GM20000 (cell line): Measurements from ENCODE around the gene CHTF8.

Experiments used
- DNase-seq: peaks from one replicate; pipeline ENCODE4 v3.0.0; 2012; ENCODE audit warnings: low spot score
- TF ChIP-seq, protein P1 (sequence below): IDR thresholded peaks from 2 replicates; pipeline ENCODE4 v1.5.1; 2012; ENCODE audit warnings: mild to moderate bottlenecking, control low read depth; ENCODE audit errors: extremely low read depth, missing control alignments

CHTF8 gene

DNA sequence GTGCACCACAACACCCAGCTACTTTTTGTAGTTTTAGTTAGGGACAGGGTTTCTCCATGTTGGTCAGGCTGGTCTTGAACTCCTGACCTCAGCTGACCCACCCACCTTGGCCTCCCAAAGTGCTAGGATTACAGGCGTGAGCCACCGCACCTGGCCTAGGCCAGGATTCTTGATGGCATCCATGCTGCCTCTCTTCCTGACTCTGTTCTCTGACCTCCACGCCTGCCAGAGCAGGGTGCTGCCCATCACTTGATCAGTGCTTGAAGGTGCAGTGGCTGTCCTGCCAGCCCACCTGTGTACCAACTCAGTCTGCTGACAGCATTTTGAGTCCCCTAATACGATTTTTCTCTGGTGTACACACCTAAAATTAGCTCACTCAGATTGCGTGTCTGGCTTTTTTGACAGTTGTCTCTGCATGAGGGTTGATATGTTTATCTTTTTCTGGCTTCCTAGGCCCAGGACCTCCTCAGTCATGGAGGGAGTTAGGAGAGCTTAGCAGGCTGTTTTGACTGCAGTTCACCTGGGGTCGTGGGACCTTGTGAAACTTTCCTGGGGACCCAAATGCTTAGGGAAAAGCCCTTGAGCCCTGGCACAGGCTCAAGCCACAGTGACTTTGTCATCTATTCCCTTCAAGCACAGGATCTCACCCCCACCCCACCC lies 21.0 kb downstream of the CHTF8 start:
- TF ChIP-seq, protein P1, sequence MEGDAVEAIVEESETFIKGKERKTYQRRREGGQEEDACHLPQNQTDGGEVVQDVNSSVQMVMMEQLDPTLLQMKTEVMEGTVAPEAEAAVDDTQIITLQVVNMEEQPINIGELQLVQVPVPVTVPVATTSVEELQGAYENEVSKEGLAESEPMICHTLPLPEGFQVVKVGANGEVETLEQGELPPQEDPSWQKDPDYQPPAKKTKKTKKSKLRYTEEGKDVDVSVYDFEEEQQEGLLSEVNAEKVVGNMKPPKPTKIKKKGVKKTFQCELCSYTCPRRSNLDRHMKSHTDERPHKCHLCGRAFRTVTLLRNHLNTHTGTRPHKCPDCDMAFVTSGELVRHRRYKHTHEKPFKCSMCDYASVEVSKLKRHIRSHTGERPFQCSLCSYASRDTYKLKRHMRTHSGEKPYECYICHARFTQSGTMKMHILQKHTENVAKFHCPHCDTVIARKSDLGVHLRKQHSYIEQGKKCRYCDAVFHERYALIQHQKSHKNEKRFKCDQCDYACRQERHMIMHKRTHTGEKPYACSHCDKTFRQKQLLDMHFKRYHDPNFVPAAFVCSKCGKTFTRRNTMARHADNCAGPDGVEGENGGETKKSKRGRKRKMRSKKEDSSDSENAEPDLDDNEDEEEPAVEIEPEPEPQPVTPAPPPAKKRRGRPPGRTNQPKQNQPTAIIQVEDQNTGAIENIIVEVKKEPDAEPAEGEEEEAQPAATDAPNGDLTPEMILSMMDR = no peak
- DNase-seq = no peak

DNA sequence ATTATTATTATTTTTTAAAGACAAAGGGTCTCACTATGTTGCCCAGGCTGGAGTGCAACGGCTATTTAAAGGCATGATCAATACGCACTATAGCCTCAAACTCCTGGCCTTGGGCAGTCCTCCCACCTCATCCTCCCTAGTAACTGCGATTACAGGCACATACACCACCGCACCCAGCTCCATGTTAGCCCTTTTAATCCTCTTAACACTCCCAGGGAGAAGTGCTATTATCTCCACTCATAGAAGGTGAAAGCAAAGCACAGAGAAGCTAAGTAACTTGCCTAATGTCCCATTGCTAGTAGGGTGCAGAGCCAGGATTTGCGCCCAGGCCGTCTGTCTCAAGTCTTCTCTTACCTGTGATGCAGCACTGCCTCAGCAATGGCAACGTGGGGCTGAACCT lies 22.0 kb downstream of the CHTF8 start:
- TF ChIP-seq, protein P1 = no peak
- DNase-seq = no peak

DNA sequence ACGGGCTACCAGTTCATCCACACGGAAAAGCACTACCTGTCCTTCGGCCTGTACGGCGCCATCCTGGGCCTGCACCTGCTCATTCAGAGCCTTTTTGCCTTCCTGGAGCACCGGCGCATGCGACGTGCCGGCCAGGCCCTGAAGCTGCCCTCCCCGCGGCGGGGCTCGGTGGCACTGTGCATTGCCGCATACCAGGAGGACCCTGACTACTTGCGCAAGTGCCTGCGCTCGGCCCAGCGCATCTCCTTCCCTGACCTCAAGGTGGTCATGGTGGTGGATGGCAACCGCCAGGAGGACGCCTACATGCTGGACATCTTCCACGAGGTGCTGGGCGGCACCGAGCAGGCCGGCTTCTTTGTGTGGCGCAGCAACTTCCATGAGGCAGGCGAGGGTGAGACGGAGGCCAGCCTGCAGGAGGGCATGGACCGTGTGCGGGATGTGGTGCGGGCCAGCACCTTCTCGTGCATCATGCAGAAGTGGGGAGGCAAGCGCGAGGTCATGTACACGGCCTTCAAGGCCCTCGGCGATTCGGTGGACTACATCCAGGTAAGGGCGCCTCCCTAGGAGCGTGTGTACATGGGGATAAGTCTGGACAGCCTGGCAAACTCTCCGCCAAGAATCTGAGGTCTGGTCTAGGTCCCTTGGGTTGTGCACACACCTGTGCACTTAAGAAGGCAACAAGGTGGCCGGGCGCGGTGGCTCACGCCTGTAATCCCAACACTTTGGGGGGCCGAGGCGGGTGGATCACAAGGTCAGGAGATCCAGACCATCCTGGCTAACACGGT lies 22.7 kb downstream of the CHTF8 start:
- TF ChIP-seq, protein P1 = no peak
- no peak for DNase-seq

DNA sequence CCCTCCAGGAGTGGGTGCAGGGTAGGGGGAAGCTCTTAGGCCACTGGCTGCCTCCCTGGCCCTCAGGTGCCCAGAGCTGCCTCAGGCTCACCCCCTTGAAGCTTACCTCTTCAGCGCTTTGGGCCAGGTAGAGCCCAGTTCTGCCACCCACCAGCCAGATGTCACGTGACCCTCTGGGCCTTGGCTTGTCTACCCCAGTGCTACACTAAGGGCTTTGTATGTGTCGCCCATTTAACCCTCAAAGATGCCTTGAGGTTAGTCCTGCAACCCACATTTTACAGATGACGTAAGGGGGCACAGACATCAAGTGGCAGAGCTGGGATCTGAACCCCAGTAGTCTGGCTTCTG lies 23.5 kb downstream of the CHTF8 start:
- TF ChIP-seq, protein P1 = no peak
- no peak for DNase-seq

DNA sequence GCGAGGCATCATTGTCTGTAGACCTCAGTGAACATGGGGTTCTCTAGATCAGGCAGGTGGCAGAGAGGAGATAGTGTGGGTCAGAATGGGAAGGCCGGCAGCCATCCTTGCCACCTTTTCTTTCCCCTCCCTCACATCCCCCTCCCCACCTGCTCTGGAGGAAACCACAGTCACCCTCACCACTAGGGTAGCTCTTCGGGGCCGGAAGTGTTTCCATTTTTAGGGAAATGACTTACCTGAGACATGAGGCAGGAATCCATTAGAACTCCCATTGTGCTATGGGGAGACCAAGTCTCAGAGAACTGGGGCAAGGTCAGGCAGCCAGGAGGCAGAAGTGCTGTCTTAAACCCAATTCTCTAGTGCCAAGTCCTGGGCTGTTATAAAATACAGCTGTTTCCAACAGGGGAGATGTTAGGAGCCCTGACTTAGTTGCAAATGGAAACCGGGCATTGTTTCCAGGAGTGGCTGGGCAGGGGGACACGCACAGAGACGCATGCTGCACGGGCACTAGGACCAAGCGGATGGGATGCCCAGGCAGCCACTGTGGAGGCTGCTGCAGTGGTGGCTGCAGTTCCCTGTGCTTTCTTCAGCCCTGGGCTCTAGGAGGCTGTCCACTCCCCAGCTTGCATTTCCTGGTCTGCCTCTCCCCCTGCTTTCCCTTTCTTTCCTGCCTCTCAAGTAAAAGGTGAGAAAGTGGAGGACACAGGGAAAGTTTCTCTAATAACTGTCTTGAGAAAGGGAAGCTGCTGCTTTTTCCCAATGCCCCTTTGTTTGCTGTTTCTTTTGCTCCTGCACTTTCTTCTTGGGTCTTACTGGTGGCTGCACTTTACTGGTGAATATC lies 24.1 kb downstream of the CHTF8 start:
- TF ChIP-seq, protein P1 = no peak
- peak; percentile 38 for DNase-seq

DNA sequence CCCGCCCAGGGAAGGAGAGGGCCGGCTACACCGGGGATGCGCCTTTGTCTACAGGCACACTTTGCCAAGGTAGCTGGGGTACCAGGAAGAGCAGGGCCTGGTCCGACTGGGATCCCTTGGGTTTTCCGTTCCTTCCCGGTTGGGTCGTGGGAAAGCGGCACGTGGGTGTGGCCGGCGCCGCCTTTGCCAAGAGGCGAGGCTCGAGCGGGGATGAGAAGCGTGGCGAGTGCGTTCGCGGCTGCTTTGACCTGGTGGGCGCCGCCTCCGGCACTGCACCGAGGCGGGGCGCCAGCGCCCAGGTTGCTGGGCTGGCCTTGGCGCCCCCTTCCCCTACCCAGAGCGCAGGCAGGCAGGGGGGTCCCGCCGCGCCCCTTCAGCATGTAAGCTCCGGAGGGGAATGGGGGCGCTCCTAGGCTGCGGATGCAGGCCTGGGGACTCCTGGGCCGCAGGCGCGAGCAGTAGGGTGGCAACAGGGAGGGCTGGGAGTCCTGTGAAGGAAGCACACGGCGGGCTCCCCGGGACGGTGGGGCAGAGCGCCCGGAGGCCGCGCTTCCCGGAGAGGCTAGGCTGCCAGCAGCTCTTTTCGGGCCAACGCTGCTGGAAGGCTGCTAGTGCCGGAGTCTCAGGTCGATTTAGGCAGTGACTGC lies 24.9 kb downstream of the CHTF8 start:
- peak; percentile 47 for DNase-seq
- TF ChIP-seq, protein P1 = no peak
